Measurements from ENCODE around the gene SEC11C.

The SEC11C gene

GRCh38 chr18:59149416-59149815 is 9.7 kb downstream of the SEC11C start:
- TF ChIP-seq CTCF (IDR thresholded peaks at IDR 0.05; ENCODE audit: low read depth, low read length), result no peak
- TF ChIP-seq MAX (IDR thresholded peaks at IDR 0.05; ENCODE audit: low read depth, low read length), result no peak
- no peak for TF ChIP-seq MYC (IDR thresholded peaks at IDR 0.05; ENCODE audit: low read depth, low read length)
- no peak for TF ChIP-seq POLR2A (IDR thresholded peaks at IDR 0.05; ENCODE audit: extremely low read depth, insufficient read length)
- no peak overlapping the region for H3K4me3 ChIP-seq (ENCODE audit: low read depth, low read length)
- no peak for DNase-seq (ENCODE audit: low read depth)

- no peak for DNase-seq (ENCODE audit: low read depth)
- H3K4me3 ChIP-seq (ENCODE audit: low read depth, low read length), result no peak overlapping the region
- no peak for TF ChIP-seq CTCF (IDR thresholded peaks at IDR 0.05; ENCODE audit: low read depth, low read length)
- TF ChIP-seq POLR2A (IDR thresholded peaks at IDR 0.05; ENCODE audit: extremely low read depth, insufficient read length), result no peak
- TF ChIP-seq MYC (IDR thresholded peaks at IDR 0.05; ENCODE audit: low read depth, low read length), result no peak
- no peak for TF ChIP-seq MAX (IDR thresholded peaks at IDR 0.05; ENCODE audit: low read depth, low read length)
Measured at GRCh38 chr18:59150236-59150635, 10.6 kb downstream of the SEC11C start.

GRCh38 chr18:59155153-59155552 is 15.5 kb downstream of the SEC11C start:
- no peak for TF ChIP-seq MAX (IDR thresholded peaks at IDR 0.05; ENCODE audit: low read depth, low read length)
- no peak for TF ChIP-seq MYC (IDR thresholded peaks at IDR 0.05; ENCODE audit: low read depth, low read length)
- TF ChIP-seq POLR2A (IDR thresholded peaks at IDR 0.05; ENCODE audit: extremely low read depth, insufficient read length), result no peak
- no peak for TF ChIP-seq CTCF (IDR thresholded peaks at IDR 0.05; ENCODE audit: low read depth, low read length)
- H3K4me3 ChIP-seq (ENCODE audit: low read depth, low read length), result no peak overlapping the region
- DNase-seq (ENCODE audit: low read depth), result no peak

GRCh38 chr18:59156316-59156715 is 16.6 kb downstream of the SEC11C start:
- TF ChIP-seq MYC (IDR thresholded peaks at IDR 0.05; ENCODE audit: low read depth, low read length) (no peak), POLR2A (IDR thresholded peaks at IDR 0.05; ENCODE audit: extremely low read depth, insufficient read length) (no peak), MAX (IDR thresholded peaks at IDR 0.05; ENCODE audit: low read depth, low read length) (no peak), CTCF (IDR thresholded peaks at IDR 0.05; ENCODE audit: low read depth, low read length) (no peak)
- no peak overlapping the region for H3K4me3 ChIP-seq (ENCODE audit: low read depth, low read length)

GRCh38 chr18:59159265-59159664 is 19.6 kb downstream of the SEC11C start:
- no peak overlapping the region for H3K4me3 ChIP-seq (ENCODE audit: low read depth, low read length)

More at GRCh38 chr18:59156316-59156715, 16.6 kb downstream of the SEC11C start:
- no peak for DNase-seq (ENCODE audit: low read depth)

More at GRCh38 chr18:59159265-59159664, 19.6 kb downstream of the SEC11C start:
- no peak for DNase-seq (ENCODE audit: low read depth)
- TF ChIP-seq CTCF (IDR thresholded peaks at IDR 0.05; ENCODE audit: low read depth, low read length) (no peak), MYC (IDR thresholded peaks at IDR 0.05; ENCODE audit: low read depth, low read length) (no peak), POLR2A (IDR thresholded peaks at IDR 0.05; ENCODE audit: extremely low read depth, insufficient read length) (no peak), MAX (IDR thresholded peaks at IDR 0.05; ENCODE audit: low read depth, low read length) (no peak)

Data from NB4 (cell line).